Esophagus squamous epithelium (tissue), 4 donors: ENCODE results near the gene HAUS7.

Experiments
- CTCF ChIP-seq, 6 experiments: fragments of 450-650 bp in 4 of 6; fragments of 200-600 bp in 2 of 6; sonication (generic) in 2 of 6; IDR thresholded peaks; one replicate each; pipeline ENCODE4 v1.5.1; 2016 to 2019; ENCODE audit warnings: antibody characterized with exemption in 6 of 6, mild to moderate bottlenecking in 4 of 6, moderate library complexity in 4 of 6
- POLR2A ChIP-seq, 4 donors: fragments of 450-650 bp; IDR thresholded peaks; one replicate each; pipeline ENCODE4 v1.6.1; 2017; ENCODE audit warnings: antibody characterized with exemption in 4 of 4, mild to moderate bottlenecking in 4 of 4, moderate library complexity in 3 of 4

- TF ChIP-seq CTCF (IDR thresholded peaks at IDR 0.05): no peak
- no peak for TF ChIP-seq POLR2A (IDR thresholded peaks at IDR 0.05)
Observed at GRCh38 chrX:153440556-153441135, 29.7 kb downstream of the HAUS7 start.
